ENCODE results near the gene ACSM4. TPM values are rescaled to one million over a fixed set of nuclear protein-coding genes. Genes with fewer than 3 reads are reported as not detected.

ACSM4 gene
- total and polyA plus RNA-seq, 9 of the 15 experiments (the other 6 are each of a cell fraction or from before 2014, with no cell fraction given), result not detected

DNA sequence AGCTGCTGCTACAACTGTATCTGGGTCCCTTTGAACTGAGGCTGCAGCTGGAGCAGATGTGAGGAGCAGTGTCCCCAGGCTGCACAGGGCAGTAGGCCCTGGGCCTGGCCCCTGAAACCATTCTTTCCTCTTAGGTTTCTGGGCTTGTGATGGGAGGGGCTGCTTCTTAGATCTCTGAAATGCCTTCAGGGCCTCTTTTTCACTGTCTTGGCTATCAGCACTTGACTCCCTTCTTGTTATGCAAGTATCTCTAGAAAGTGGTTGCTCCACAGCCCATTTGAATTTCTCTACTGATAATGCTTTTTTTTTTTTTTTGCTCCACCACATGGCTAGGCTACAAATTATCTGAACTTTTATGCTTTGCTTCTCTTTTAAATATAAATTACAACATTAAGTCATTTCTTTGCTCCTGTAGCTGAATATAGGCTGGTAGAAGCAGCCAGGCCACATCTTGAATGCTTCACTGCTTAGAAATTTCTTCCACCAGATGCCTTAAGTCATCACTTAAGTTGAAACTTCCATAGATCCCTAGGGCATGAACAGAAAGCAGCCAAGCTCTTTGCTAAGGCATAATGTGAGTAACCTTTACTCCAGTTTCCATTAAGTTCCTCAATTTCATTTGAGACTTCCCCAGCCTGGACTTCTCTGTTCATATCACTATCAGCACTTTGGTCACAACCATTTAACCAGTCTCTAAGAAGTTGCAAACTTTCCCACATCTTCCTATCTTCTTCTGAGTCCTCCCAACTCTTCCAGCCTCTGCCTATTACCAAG, 41.1 kb downstream of the ACSM4 start:
- in situ Hi-C loops (cut with MboI) (no loop called here), intact Hi-C loops (cut with micrococcal nuclease) (no loop called here)
- no peak overlapping the region for H3K9ac ChIP-seq (ENCODE audit: insufficient read depth in 1 of 2, low read depth in 2 of 2, low read length in 2 of 2)
- DNase-seq (ENCODE audit: extremely low read depth in 1 of 4, low spot score in 3 of 4) (peak in 1 of 4 experiments; percentile 8), FAIRE-seq (no peak), ATAC-seq (no peak)
- no TSS peak for BruUV-seq (replicated peaks)
- peak overlapping the region; percentile 23; the same call in 1 of the 2 replicates for H2AFZ ChIP-seq (ENCODE audit: low read depth, low read length)
- H3K27ac ChIP-seq (ENCODE audit: extremely low read depth, low read depth, low read length), result no peak overlapping the region
- TF ChIP-seq, protein P1, sequence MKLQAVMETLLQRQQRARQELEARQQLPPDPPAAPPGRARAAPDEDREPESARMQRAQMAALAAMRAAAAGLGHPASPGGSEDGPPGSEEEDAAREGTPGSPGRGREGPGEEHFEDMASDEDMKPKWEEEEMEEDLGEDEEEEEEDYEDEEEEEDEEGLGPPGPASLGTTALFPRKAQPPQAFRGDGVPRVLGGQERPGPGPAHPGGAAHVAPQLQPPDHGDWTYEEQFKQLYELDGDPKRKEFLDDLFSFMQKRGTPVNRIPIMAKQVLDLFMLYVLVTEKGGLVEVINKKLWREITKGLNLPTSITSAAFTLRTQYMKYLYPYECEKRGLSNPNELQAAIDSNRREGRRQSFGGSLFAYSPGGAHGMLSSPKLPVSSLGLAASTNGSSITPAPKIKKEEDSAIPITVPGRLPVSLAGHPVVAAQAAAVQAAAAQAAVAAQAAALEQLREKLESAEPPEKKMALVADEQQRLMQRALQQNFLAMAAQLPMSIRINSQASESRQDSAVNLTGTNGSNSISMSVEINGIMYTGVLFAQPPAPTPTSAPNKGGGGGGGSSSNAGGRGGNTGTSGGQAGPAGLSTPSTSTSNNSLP (IDR thresholded peaks at IDR 0.05; ENCODE audit: borderline replicate concordance, low read depth, low read length), result no peak
- TF ChIP-seq CAMTA2 (CRISPR knock-in tag; conservative IDR thresholded peaks at IDR 0.05) (no peak), ZNF444 (CRISPR knock-in tag; IDR thresholded peaks at IDR 0.05) (no peak), NFXL1 (CRISPR knock-in tag; IDR thresholded peaks at IDR 0.05) (no peak), KDM4B (IDR thresholded peaks at IDR 0.05; ENCODE audit: borderline replicate concordance in 2 of 2, low read depth in 1 of 2) (no peak), MBD2 (IDR thresholded peaks at IDR 0.05; ENCODE audit: borderline replicate concordance, low read depth) (no peak), ILK (tag; IDR thresholded peaks at IDR 0.05; ENCODE audit: borderline replicate concordance, low read depth) (no peak), LEF1 (IDR thresholded peaks at IDR 0.05) (no peak)
- TF ChIP-seq, protein P2, sequence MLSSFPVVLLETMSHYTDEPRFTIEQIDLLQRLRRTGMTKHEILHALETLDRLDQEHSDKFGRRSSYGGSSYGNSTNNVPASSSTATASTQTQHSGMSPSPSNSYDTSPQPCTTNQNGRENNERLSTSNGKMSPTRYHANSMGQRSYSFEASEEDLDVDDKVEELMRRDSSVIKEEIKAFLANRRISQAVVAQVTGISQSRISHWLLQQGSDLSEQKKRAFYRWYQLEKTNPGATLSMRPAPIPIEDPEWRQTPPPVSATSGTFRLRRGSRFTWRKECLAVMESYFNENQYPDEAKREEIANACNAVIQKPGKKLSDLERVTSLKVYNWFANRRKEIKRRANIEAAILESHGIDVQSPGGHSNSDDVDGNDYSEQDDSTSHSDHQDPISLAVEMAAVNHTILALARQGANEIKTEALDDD (IDR thresholded peaks at IDR 0.05), result no peak
- H4K20me1 ChIP-seq (replicated peaks; ENCODE audit: control insufficient read depth, insufficient read depth, low read length), result no peaks in the 10 kb centered on the region
- H3K4me2 ChIP-seq (ENCODE audit: insufficient read depth, low read length), result no peak overlapping the region
- ChIA-PET POLR2A (interaction anchor here (1.0 kb wide), 1 partner anchor 110 kb away, joined by 4 read pairs; no protein-coding TSS in a partner anchor), CTCF (ENCODE audit: low intra/inter-chr PET ratio) (no interaction called here)
- no peak overlapping the region for H3K4me3 ChIP-seq
- H3K4me1 ChIP-seq (replicated peaks in 1 of 2; ENCODE audit: control insufficient read depth in 2 of 2, insufficient read depth in 2 of 2, low read length in 2 of 2), result peaks cover 0 to 8% of the 10 kb centered on the region in 2 experiments; a peak in 3 of 5 replicates
- H3K9me1 ChIP-seq (ENCODE audit: control insufficient read depth, insufficient read depth, low read length), result no peaks in the 10 kb centered on the region
- H3K9me3 ChIP-seq (replicated peaks; ENCODE audit: control insufficient read depth, insufficient read depth, low read depth, low read length), result no peaks in the 10 kb centered on the region
- H3K79me2 ChIP-seq (ENCODE audit: control insufficient read depth, insufficient read depth, low read length), result no peaks in the 10 kb centered on the region
- H3K27me3 ChIP-seq (ENCODE audit: control insufficient read depth in 2 of 2, insufficient read depth in 2 of 2, low read length in 2 of 2), result no peaks in the 10 kb centered on the region
- H3K36me3 ChIP-seq (ENCODE audit: control insufficient read depth, insufficient read depth, low read length), result no peaks in the 10 kb centered on the region
